HG03575 (cell line): ENCODE results near the gene COL24A1.
"Not testable (repeated sequence)": the region's sequence is repeated elsewhere in the genome, so short reads cannot be mapped to it uniquely, and the experiment has no call there.

Source experiments
- ATAC-seq: cut with Tn5 transposase; IDR thresholded peaks from one replicate; pipeline ENCODE4 v1.9.1; 2021; ENCODE audit not compliant: unreplicated experiment, insufficient number of reproducible peaks, low FRiP score; ENCODE audit errors: extremely low read depth

Gene COL24A1

GRCh38 chr1:86155051-86155806, 1.3 kb downstream of the COL24A1 start:
- ATAC-seq: no peak

- ATAC-seq: no peak
Observed at GRCh38 chr1:86154571-86155050, 2.0 kb downstream of the COL24A1 start.

- no peak for ATAC-seq
Observed at GRCh38 chr1:86153836-86154235, 2.7 kb downstream of the COL24A1 start.

GRCh38 chr1:86152887-86153286, 3.7 kb downstream of the COL24A1 start:
- ATAC-seq: no peak

- ATAC-seq: no peak
Observed at GRCh38 chr1:86151427-86151826, 5.1 kb downstream of the COL24A1 start.

- no peak for ATAC-seq
Observed at GRCh38 chr1:86150553-86151055, 6.0 kb downstream of the COL24A1 start.

GRCh38 chr1:86149591-86149990, 7.0 kb downstream of the COL24A1 start:
- ATAC-seq: no peak

GRCh38 chr1:86147755-86148154, 8.8 kb downstream of the COL24A1 start:
- ATAC-seq: no peak

GRCh38 chr1:86146566-86146965, 10.0 kb downstream of the COL24A1 start:
- ATAC-seq: no peak

- no peak for ATAC-seq
Observed at GRCh38 chr1:86140281-86140880, 16.2 kb downstream of the COL24A1 start.

- no peak for ATAC-seq
Observed at GRCh38 chr1:86138746-86139145, 17.8 kb downstream of the COL24A1 start.

- no peak for ATAC-seq
Observed at GRCh38 chr1:86137436-86137835, 19.1 kb downstream of the COL24A1 start.

GRCh38 chr1:86119214-86119764, 37.3 kb downstream of the COL24A1 start:
- no peak for ATAC-seq

- ATAC-seq: no peak
Observed at GRCh38 chr1:86114816-86115400, 41.7 kb downstream of the COL24A1 start.

- no peak for ATAC-seq
Observed at GRCh38 chr1:86114236-86114635, 42.3 kb downstream of the COL24A1 start.

- not testable (repeated sequence) for ATAC-seq
Observed at GRCh38 chr1:86111590-86111989, 45.0 kb downstream of the COL24A1 start.

- no peak for ATAC-seq
Observed at GRCh38 chr1:86110451-86111129, 46.0 kb downstream of the COL24A1 start.

GRCh38 chr1:86105533-86105866, 51.1 kb downstream of the COL24A1 start:
- ATAC-seq: no peak
